ENCODE measurements around the gene ARHGEF19. TPM values are rescaled to one million over a fixed set of nuclear protein-coding genes. Genes with fewer than 3 reads are reported as not detected.

Gene ARHGEF19
- total and polyA plus RNA-seq, 9 of the 15 experiments (the other 6 are each of a cell fraction or from before 2014, with no cell fraction given) = 0.73 to 21.0 (median 5.2) TPM

- TF ChIP-seq MGA (IDR thresholded peaks at IDR 0.05) (no peak), U2AF2 (optimal IDR thresholded peaks at IDR 0.05; ENCODE audit: low read depth, low read length) (no peak), NCOA6 (IDR thresholded peaks at IDR 0.05) (no peak), PKNOX1 (IDR thresholded peaks at IDR 0.05) (peak; percentile 82), ATF6 (CRISPR knock-in tag; IDR thresholded peaks at IDR 0.05) (no peak), BRCA1 (IDR thresholded peaks at IDR 0.05) (no peak), BRCA1 (CRISPR knock-in tag; IDR thresholded peaks at IDR 0.05) (no peak), NCOA1 (IDR thresholded peaks at IDR 0.05; ENCODE audit: low read depth) (no peak), CAMTA2 (CRISPR knock-in tag; conservative IDR thresholded peaks at IDR 0.05) (no peak), CLOCK (CRISPR knock-in tag; IDR thresholded peaks at IDR 0.05; ENCODE audit: borderline replicate concordance) (no peak)
Observed at GRCh38 chr1:16249596-16250241, 37.3 kb upstream of the ARHGEF19 start (continued).

Measured in K562 (cell line).